Stimulated activated CD4-positive, alpha-beta T cell treated with anti-CD3 and anti-CD28 coated beads, TNF-alpha, amount 100 ng/mL, for 24 hours (primary cell): ENCODE results near the gene HLA-A.
"Not testable (repeated sequence)": the region's sequence is repeated elsewhere in the genome, so short reads cannot be mapped to it uniquely, and the experiment has no call there.

Experiments
- DNase-seq, 3 experiments: peaks; one replicate each; pipeline ENCODE4 v3.0.0-alpha.2; 2020; ENCODE audit warnings: low read depth in 3 of 3

The HLA-A gene

DNA sequence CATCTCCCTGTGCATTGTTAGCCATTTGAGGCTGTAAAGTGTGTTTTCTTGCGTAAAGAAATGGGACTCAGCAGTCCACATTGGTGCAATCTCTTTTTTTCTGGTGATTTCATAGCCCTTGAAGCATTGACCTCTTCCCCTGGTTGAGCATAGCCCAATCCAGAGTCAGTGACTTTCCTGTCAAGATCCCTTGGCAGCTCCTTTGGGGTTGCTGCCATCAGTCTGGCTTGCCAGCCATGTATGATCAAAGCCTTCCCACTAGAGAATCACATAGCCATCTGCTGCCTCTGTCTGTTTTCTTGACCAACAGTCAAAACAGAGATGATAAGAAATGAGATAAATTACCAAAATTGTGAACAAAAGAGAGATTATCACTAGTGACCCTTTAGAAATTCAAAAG is 19.6 kb downstream of the HLA-A start:
- no peak for DNase-seq

DNA sequence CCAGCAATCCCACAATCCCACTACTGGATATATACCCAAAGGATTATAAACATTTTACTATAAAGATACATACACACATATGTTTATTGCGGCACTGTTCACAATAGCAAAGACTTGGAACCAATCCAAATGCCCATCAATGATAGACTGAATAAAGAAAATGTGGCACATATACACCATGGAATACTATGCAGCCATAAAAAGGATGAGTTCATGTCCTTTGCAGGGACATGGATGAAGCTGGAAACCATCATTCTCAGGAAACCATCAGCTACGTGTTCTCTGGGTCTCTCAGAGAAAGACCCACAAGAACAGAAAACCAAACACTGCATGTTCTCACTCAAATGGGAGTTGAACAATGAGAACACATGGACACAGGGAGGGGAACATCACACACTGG is 21.4 kb downstream of the HLA-A start:
- DNase-seq, result not testable (repeated sequence)

DNA sequence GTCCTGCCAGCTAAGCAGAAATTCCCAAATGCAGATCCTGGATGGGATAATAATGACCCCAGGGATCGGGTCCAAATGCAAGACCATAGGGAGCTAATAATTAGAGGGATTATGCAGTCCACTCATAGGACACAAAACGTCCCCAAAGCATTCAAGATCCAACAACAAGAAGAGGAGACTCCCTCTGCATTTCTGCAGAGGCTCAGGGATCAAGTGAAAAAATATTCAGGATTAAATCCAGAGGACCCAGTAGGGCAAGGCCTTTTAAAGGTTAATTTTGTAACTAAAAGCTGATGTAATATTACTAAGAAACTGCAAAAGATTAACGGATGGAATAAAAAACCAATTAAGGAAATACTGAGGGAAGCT is 22.2 kb downstream of the HLA-A start:
- no peak for DNase-seq

DNA sequence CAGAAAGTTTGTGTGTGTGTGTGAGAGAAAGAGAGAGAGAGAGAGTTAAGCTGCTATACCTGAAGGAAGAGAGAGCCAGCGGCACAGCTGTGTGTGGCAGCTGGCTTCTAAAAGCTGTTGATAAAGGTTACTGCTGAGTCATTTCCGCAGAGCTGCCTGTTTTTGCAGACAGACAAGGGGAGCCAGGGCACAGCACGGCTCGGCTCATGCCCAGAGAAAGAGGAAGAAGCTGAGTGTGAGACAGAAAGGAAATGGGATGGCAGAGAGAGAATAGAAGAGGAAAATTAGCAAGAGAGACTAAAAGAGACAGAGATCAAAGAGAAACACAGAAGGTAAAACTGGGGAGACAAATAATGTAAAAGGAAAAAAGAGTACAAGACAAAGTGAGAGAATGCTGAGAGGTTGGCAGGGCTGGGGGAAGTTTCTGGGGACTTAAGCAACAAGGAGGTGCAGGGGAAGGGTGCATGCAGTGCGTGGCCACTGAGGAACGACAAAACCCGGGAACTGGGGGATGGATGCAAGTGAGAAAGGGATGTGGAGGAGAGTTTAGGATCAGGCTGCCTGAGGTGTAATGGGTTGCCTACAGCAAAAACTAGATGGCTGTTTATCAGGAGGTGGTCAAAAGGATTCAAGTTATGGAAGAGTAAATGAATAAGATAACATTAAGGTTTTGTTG is 22.7 kb downstream of the HLA-A start:
- DNase-seq, result peak; percentile 56 to 64 (median 64)

DNA sequence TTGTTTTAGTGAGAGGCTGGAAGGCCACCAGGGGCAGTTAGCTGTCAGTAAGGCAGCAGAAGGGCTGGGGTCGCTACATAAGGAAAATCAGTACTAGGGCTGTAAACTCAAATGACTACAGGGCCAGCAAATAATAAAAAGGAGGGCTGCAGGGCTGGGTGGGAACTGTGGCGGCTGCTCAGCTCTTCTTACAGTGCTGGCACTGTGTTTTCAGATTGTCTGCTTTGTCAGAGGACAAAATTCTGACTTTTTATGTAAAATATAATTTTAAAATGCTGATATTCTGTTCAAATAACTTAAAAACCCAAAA is 23.2 kb downstream of the HLA-A start:
- DNase-seq, result no peak

GRCh38 chr6:29965873-29966601 is 23.7 kb downstream of the HLA-A start:
- no peak for DNase-seq

DNA sequence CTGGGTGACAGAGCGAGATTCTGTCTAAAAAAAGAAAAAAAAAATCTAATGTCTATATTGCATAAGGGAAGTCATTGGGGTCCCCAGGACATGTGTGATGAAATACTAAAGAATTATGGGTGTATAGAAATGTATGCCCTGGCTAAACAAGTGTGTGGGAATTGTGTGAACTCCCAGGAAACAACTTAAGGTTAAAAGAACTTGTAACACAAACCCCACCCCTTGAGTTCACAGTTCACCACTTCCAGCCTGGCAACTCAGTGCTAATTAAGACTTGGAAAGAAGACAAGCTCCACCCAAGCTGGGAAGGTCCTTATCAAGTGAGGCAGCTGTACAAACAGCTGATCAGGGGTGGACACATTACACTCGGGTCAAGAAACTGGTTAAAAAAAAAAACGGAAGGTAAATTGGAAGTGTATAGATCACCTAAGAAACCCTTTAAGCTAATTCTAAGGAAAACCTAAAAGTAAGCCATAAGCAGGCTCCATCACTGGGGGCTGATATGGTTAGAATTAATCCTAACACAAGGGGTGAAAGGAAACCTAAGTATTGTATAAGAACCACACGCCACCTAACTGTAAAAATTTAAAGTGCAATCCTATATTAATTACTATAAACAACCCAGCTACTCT is 25.2 kb downstream of the HLA-A start:
- DNase-seq, result no peak

GRCh38 chr6:29968130-29968529 is 25.8 kb downstream of the HLA-A start:
- no peak for DNase-seq

GRCh38 chr6:29968905-29969304 is 26.6 kb downstream of the HLA-A start:
- DNase-seq, result no peak

- DNase-seq, result no peak
Measured at GRCh38 chr6:29970711-29971110, 28.4 kb downstream of the HLA-A start.

DNA sequence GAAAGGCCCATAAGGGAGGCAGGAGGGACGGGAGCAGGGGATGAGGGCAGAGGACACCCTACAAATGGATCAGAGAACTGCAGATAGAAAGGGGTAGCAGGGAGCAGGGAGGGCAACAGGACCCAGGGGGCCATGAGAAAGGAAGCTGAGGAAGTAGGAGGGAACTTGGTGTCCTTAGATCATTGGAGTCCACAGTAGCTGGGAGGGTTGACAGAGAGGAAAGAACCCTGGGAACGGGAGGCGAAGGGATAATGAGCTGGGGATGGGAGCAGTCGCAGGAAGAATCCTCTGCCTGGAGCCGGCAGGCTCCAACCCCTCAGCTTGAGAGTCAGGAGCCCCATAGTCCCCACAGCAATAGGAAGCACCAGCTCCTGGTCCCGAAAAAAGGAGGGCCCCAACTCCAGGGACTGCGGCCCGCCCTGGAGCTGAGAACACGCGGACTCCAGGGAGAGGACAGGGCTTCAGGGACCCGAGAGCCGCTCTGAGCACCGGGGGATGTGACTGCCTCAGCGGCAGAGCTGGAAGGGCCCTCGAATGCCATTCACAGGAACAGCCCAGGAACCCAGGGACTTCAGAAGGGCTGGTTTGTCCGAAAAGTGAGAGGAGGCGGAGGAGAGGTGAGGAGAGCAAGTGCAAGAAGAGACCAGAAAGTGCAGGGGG is 32.7 kb downstream of the HLA-A start:
- no peak for DNase-seq

DNA sequence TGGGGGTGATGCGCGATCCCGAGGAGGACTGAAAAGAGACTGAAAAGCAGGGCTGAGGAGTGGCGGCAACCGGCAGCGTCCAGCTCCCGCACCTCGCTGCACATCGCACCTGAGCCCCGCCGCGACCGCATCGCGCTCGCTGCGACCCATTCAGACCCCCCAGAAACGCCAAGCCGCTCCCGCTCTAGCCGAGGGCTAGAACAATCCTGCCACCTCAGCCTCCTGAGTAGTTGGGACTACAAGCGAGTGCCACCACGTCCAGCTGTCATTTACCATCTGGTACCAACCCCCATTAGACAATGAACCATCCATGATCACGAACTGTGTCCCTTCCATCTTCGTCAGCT is 33.2 kb downstream of the HLA-A start:
- DNase-seq, result no peak

GRCh38 chr6:29976253-29976587 is 33.9 kb downstream of the HLA-A start:
- DNase-seq, result no peak

DNA sequence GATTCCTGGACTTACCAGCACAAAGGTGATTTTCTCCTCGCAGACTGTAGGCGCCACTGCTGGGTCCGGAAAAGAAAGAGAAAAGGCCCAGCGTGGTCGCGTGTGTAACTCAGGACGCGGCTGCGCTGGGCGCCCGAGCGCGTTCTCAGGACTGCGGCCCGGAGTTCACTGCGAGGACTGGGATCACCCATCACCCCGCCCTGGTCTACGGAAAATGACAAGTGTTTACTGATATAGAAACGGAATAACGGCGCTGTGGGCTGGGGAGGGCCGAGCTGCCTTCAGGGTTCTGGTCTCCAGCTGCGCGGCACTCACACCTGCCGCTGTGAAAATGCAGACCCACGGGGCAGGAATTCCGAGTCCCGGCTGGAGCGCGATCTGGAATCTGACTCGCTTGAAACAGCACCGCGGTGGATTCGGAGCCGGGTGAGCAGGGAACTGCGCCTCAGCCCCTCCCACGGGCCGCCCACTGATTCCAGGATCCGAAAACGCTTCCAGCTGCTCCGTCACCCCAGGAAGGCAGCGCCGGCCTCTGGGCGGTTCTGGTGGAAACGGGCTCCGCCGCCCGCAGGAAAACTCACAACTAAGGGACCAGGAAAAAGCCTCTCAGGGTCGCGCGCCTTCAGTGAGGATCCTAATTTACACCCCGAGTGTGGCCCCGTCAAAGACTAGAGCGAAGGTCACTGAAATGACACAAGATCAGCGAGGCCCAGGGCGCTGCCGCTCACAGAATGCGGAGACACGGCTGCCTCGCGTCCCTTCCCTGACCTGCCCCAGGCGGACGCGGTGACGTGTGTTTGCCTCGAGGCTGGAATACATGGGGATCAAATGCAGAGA is 34.5 kb downstream of the HLA-A start:
- DNase-seq, result peak in 2 of 3 experiments; percentile 13 to 48

DNA sequence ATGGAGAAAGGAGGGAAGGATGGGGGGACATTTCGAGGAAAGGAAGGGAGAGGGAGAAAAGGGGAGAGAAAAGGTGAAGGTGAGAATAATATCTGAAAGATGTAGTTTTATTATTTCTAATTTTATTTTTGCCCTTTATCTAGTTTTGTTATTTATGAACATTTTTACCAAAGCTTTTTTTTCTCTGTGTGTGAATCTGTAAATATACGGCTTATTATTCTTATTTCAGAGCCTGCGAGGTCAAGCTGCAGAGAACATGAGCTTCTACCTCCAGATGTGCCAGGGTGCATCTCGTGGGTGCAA is 35.0 kb downstream of the HLA-A start:
- DNase-seq, result no peak

- DNase-seq, result not testable (repeated sequence)
Measured at GRCh38 chr6:29980013-29980412, 37.7 kb downstream of the HLA-A start.

DNA sequence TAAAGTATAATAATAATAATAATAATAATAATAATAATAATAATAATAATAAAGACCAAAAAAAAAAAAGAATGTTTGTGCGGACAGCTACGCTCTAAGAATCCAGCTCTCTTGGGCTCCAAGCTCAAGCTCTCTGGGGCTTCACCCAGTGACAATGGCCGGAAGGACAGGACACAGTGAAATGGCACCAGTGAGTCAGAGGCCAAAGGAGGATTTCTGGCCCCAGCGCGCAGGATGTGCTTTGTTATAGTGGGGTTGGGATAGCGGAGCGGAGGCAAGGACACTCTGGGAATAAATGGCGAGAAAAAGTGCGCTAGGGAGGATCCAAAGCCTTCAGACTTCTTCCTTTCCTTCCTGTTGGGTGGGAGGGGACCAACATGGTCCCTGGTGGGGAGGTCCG is 38.2 kb downstream of the HLA-A start:
- no peak for DNase-seq

- no peak for DNase-seq
Measured at GRCh38 chr6:29981211-29981812, 39.0 kb downstream of the HLA-A start.

DNA sequence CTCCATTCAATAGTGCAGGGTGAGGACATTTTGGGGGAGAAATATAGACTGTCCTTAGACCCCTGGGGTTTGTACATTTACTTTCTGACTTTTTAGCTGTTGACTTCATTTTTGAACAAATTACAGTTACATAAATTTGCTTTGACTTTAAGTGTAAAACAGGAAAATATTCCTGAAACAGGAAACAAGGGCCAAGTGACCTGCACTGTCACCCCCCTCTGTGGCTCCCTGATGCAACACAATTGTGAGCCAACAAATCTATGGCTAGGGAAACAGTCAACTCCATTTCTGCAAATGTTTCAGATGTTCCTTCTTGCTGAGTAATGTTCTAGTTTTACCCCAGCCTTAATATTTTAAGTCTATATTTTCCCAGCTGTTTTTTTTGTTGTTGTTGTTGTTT is 39.8 kb downstream of the HLA-A start:
- no peak for DNase-seq

DNA sequence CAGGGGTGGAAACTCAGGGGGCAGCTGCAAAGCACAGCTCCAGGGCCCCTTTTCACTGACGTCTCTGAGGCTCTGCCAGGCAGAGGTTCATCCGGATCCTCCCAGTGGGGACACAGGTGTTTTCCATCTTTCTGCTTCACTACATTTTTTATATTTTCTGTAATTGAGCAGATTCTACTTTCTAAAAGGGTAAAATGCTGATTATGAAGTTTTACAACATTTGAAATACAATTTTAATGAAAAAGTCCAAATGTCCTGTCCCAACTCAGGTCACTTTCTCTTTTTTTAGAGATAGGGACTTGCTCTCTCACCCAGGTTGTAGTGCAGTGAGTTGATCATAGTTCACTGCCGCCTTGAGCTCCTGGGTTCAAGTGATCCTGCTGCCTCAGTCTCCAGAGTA is 41.9 kb downstream of the HLA-A start:
- DNase-seq, result no peak

DNA sequence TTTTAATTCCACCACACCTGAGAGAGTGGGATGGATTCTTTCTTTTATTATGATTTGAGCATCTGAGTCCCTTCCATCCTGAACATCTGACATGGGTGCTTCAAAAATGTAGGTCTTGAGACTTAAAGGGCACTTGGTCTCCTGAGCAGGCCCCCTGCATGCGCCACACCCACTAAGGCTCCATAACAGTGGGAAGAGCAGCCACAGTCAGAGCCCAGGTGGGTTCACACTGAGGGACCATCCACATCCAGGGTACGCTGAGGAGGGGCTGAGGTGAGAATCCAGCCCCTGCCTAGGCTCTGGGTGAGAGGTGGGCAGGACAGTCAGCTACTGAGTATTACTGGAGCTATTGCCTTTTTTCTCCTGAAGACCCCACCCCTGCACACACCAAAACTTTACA is 42.7 kb downstream of the HLA-A start:
- no peak for DNase-seq

DNA sequence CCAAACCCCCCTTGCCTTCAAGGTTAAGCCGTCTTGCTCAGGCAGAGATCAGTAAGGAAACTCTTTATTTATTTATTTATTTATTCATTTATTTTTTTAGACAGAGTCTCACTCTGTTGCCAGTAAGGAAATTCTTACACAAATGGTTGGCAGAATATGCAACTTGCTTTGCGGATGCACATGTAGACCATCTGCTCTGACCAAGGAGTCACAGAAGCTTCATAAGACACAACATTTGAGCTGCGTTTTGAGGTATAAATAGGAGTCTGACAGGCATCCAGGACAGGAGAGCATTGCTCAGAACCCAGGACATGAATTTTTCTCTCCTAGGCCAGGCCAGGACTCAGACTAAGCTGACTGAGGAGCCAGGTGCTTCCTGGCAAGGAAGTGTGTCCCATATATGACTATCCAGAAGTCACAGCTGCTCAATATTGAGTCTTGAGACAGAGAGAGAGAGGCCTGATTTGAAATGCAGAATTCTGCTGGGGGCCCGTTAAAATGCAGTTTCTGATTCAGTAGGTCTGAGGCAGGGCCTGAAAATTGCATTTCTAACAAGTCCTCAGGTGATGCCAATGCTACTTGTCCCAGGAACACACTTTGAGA is 43.9 kb downstream of the HLA-A start:
- no peak for DNase-seq
